ENCODE data around the gene BTD. TPM values are rescaled to one million over a fixed set of nuclear protein-coding genes. Genes with fewer than 3 reads are reported as not detected.
A peak's percentile ranks its signal among the peaks of the same experiment; 100 is the strongest.
"Not testable (repeated sequence)": the region's sequence is repeated elsewhere in the genome, so short reads cannot be mapped to it uniquely, and the experiment has no call there.

BTD gene
- total RNA-seq, 1 donor from 2014 or later, result 15.3 TPM

- no peaks in the 10 kb centered on the region for H3K36me3 ChIP-seq (ENCODE audit: control insufficient read depth, insufficient read depth, low read length)
- DNase-seq (ENCODE audit: low read depth), result no peak
- H3K4me3 ChIP-seq (ENCODE audit: low read depth, low read length), result no peak overlapping the region
- no peaks in the 10 kb centered on the region for H3K27me3 ChIP-seq (ENCODE audit: control insufficient read depth, insufficient read depth, low read length)
- no peak for TF ChIP-seq CTCF (IDR thresholded peaks at IDR 0.05; ENCODE audit: insufficient read depth, low read length, poor library complexity, severe bottlenecking)
These were observed 9.6 kb upstream of the BTD start for GRCh38 chr3:15591928-15592327.

GRCh38 chr3:15592968-15593367 lies 8.6 kb upstream of the BTD start:
- H3K36me3 ChIP-seq (ENCODE audit: control insufficient read depth, insufficient read depth, low read length), result no peaks in the 10 kb centered on the region
- no peak for DNase-seq (ENCODE audit: low read depth)
- no peaks in the 10 kb centered on the region for H3K27me3 ChIP-seq (ENCODE audit: control insufficient read depth, insufficient read depth, low read length)
- H3K4me3 ChIP-seq (ENCODE audit: low read depth, low read length), result no peak overlapping the region
- no peak for TF ChIP-seq CTCF (IDR thresholded peaks at IDR 0.05; ENCODE audit: insufficient read depth, low read length, poor library complexity, severe bottlenecking)

- no peak overlapping the region for H3K4me3 ChIP-seq (ENCODE audit: low read depth, low read length)
- no peaks in the 10 kb centered on the region for H3K36me3 ChIP-seq (ENCODE audit: control insufficient read depth, insufficient read depth, low read length)
- H3K27me3 ChIP-seq (ENCODE audit: control insufficient read depth, insufficient read depth, low read length), result no peaks in the 10 kb centered on the region
- no peak for DNase-seq (ENCODE audit: low read depth)
- no peak for TF ChIP-seq CTCF (IDR thresholded peaks at IDR 0.05; ENCODE audit: insufficient read depth, low read length, poor library complexity, severe bottlenecking)
These were observed 5.6 kb upstream of the BTD start for GRCh38 chr3:15595955-15596354.

- Histone ChIP-seq H3K27me3 (ENCODE audit: control insufficient read depth, insufficient read depth, low read length) (no peaks in the 10 kb centered on the region), H3K36me3 (ENCODE audit: control insufficient read depth, insufficient read depth, low read length) (no peaks in the 10 kb centered on the region), H3K4me3 (ENCODE audit: low read depth, low read length) (peak overlapping the region; percentile 91)
- TF ChIP-seq CTCF (IDR thresholded peaks at IDR 0.05; ENCODE audit: insufficient read depth, low read length, poor library complexity, severe bottlenecking), result no peak
- DNase-seq (ENCODE audit: low read depth), result no peak
These were observed 523 bp upstream of the BTD start for GRCh38 chr3:15601046-15601398.

GRCh38 chr3:15602146-15602536 lies 596 bp downstream of the BTD start:
- DNase-seq (ENCODE audit: low read depth), result no peak
- Histone ChIP-seq H3K4me3 (ENCODE audit: low read depth, low read length) (peak overlapping the region; percentile 91), H3K27me3 (ENCODE audit: control insufficient read depth, insufficient read depth, low read length) (no peaks in the 10 kb centered on the region), H3K36me3 (ENCODE audit: control insufficient read depth, insufficient read depth, low read length) (no peaks in the 10 kb centered on the region)
- TF ChIP-seq CTCF (IDR thresholded peaks at IDR 0.05; ENCODE audit: insufficient read depth, low read length, poor library complexity, severe bottlenecking), result no peak

- not testable (repeated sequence) for DNase-seq (ENCODE audit: low read depth); H3K27me3 ChIP-seq (ENCODE audit: control insufficient read depth, insufficient read depth, low read length); H3K36me3 ChIP-seq (ENCODE audit: control insufficient read depth, insufficient read depth, low read length); H3K4me3 ChIP-seq (ENCODE audit: low read depth, low read length)
These were observed 1.3 kb downstream of the BTD start for GRCh38 chr3:15602816-15603215.

- H3K27me3 ChIP-seq (ENCODE audit: control insufficient read depth, insufficient read depth, low read length); H3K36me3 ChIP-seq (ENCODE audit: control insufficient read depth, insufficient read depth, low read length); DNase-seq (ENCODE audit: low read depth); H3K4me3 ChIP-seq (ENCODE audit: low read depth, low read length): not testable (repeated sequence)
These were observed 3.0 kb downstream of the BTD start for GRCh38 chr3:15604584-15604983.
